ENCODE data around the gene KRT20. TPM values are rescaled to one million over a fixed set of nuclear protein-coding genes. Genes with fewer than 3 reads are reported as not detected.
A peak's percentile ranks its signal among the peaks of the same experiment; 100 is the strongest.
"Not testable (repeated sequence)": the region's sequence is repeated elsewhere in the genome, so short reads cannot be mapped to it uniquely, and the experiment has no call there.

Gene KRT20
- not detected in 2 replicates for total RNA-seq (2014; rRNA removed)
- not detected for polyA plus RNA-seq (2012)

GRCh38 chr17:40884708-40885512 lies at the start of gene KRT20:
TSS of gene KRT20 (minus strand) at chr17:40885242. CDS start at chr17:40885185, 57 bp downstream.
- DNase-seq (ENCODE audit: low read depth) = no peak

GRCh38 chr17:40932608-40933007 lies 47.6 kb upstream of the KRT20 start:
- DNase-seq (ENCODE audit: low read depth) = no peak

- DNase-seq (ENCODE audit: low read depth) = no peak
These were observed 46.3 kb upstream of the KRT20 start for GRCh38 chr17:40931311-40931710.

GRCh38 chr17:40926341-40926740 lies 41.3 kb upstream of the KRT20 start:
- no peak for DNase-seq (ENCODE audit: low read depth)

GRCh38 chr17:40922239-40922638 lies 37.2 kb upstream of the KRT20 start:
- DNase-seq (ENCODE audit: low read depth) = peak; percentile 89

- DNase-seq (ENCODE audit: low read depth) = peak; percentile 73
These were observed 36.0 kb upstream of the KRT20 start for GRCh38 chr17:40921026-40921425.

GRCh38 chr17:40917116-40917515 lies 32.1 kb upstream of the KRT20 start:
- DNase-seq (ENCODE audit: low read depth) = not testable (repeated sequence)

- no peak for DNase-seq (ENCODE audit: low read depth)
These were observed 31.3 kb upstream of the KRT20 start for GRCh38 chr17:40916366-40916765.

GRCh38 chr17:40915721-40916256 lies 30.7 kb upstream of the KRT20 start:
- DNase-seq (ENCODE audit: low read depth) = peak; percentile 51

GRCh38 chr17:40915199-40915661 lies 30.2 kb upstream of the KRT20 start:
- DNase-seq (ENCODE audit: low read depth) = peak; percentile 91

- DNase-seq (ENCODE audit: low read depth) = no peak
These were observed 29.2 kb upstream of the KRT20 start for GRCh38 chr17:40914075-40914855.

- DNase-seq (ENCODE audit: low read depth) = no peak
These were observed 27.6 kb upstream of the KRT20 start for GRCh38 chr17:40912486-40913210.

- DNase-seq (ENCODE audit: low read depth) = peak; percentile 37
These were observed 25.4 kb upstream of the KRT20 start for GRCh38 chr17:40910441-40910841.

GRCh38 chr17:40909755-40910154 lies 24.7 kb upstream of the KRT20 start:
- peak; percentile 60 for DNase-seq (ENCODE audit: low read depth)

- peak; percentile 97 for DNase-seq (ENCODE audit: low read depth)
These were observed 24.3 kb upstream of the KRT20 start for GRCh38 chr17:40909351-40909750.

- DNase-seq (ENCODE audit: low read depth) = no peak
These were observed 21.6 kb upstream of the KRT20 start for GRCh38 chr17:40906613-40907012.

GRCh38 chr17:40905370-40905769 lies 20.3 kb upstream of the KRT20 start:
- DNase-seq (ENCODE audit: low read depth) = no peak

GRCh38 chr17:40903129-40903847 lies 18.2 kb upstream of the KRT20 start:
- DNase-seq (ENCODE audit: low read depth) = peak; percentile 41

GRCh38 chr17:40902498-40902897 lies 17.5 kb upstream of the KRT20 start:
- no peak for DNase-seq (ENCODE audit: low read depth)

- peak; percentile 18 for DNase-seq (ENCODE audit: low read depth)
These were observed 17.0 kb upstream of the KRT20 start for GRCh38 chr17:40901981-40902474.
